Stomach smooth muscle (tissue), 2 donors: ENCODE data around the gene SLC22A5.
"Not testable (repeated sequence)": the region's sequence is repeated elsewhere in the genome, so short reads cannot be mapped to it uniquely, and the experiment has no call there.

ENCODE experiments used
- H3K27ac ChIP-seq: one replicate; pipeline ENCODE4 v1.7.0; 2013; ENCODE audit warnings: mild to moderate bottlenecking, low read length, inconsistent platforms
- H3K27me3 ChIP-seq, 2 donors: one replicate each; pipeline ENCODE4 v1.7.0; 2013; ENCODE audit warnings: low read length in 2 of 2; ENCODE audit not compliant: insufficient read depth in 2 of 2, control insufficient read depth in 1 of 2
- H3K36me3 ChIP-seq, 2 donors: one replicate each; pipeline ENCODE4 v1.7.0; 2013; ENCODE audit warnings: low read length in 2 of 2; ENCODE audit not compliant: control insufficient read depth in 2 of 2, insufficient read depth in 2 of 2
- H3K4me1 ChIP-seq: one replicate; pipeline ENCODE4 v1.7.0; 2013; ENCODE audit warnings: low read length; ENCODE audit not compliant: control insufficient read depth, insufficient read depth
- H3K4me3 ChIP-seq, 2 donors: one replicate each; pipeline ENCODE4 v1.7.0; 2013; ENCODE audit warnings: low read length in 2 of 2
- H3K9ac ChIP-seq, 2 donors: one replicate each; pipeline ENCODE4 v1.7.0; 2013; ENCODE audit warnings: low read length in 2 of 2, mild to moderate bottlenecking in 1 of 2
- H3K9me3 ChIP-seq, 2 donors: one replicate each; pipeline ENCODE4 v1.7.0; 2013; ENCODE audit warnings: low read length in 2 of 2; ENCODE audit not compliant: control insufficient read depth in 2 of 2
- donor health status: healthy.
- donor health status: Pancreatic carcinoma.

Gene SLC22A5

GRCh38 chr5:132413567-132413966 lies 44.1 kb downstream of the SLC22A5 start:
- Histone ChIP-seq H3K9me3 (no peaks in the 10 kb centered on the region), H3K4me1 (peaks cover 34% of the 10 kb centered on the region), H3K36me3 (no peaks in the 10 kb centered on the region), H3K27ac (no peak overlapping the region), H3K27me3 (no peaks in the 10 kb centered on the region), H3K4me3 (no peak overlapping the region), H3K9ac (no peak overlapping the region)

DNA sequence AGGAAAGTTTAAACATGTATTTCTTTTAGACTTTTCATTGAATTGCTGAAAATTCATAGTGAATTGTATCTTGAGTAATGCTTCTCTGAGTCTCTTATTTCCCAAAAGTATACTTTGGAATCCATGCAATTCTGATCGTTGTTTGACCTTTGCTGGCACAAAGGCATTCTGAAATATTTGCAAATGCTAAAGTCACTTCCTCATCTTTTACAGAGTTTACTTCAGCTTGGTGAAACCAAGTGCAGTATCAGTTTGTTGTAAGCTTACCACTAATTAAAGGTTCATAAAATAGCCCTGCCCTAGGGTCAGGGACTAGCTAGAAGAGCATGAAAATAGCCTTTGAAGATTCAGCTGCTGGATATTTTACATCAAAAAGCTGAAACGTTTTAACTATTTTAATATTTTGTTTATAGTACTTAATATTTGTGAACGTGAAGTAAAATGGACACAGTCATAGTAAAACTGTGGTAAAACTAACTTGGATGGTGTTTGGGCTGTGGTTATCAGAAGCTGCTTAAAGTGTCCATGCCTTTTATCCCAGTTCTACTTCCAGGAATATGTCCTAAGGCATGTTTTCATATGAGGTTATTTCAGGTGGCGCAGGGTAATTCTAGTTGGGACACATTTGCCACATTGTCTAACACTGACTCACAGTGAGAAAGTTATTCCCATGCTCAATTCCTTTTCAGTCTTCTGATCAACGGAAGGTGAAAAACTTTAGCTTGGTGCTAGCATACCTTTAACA lies 45.3 kb downstream of the SLC22A5 start:
- H3K36me3 ChIP-seq, result no peaks in the 10 kb centered on the region
- H3K4me3 ChIP-seq, result no peak overlapping the region
- no peaks in the 10 kb centered on the region for H3K27me3 ChIP-seq
- peak overlapping the region in 1 of 2 donors; percentile 40 for H3K9ac ChIP-seq
- peaks cover 35% of the 10 kb centered on the region for H3K4me1 ChIP-seq
- H3K9me3 ChIP-seq, result no peaks in the 10 kb centered on the region
- peak overlapping the region; percentile 7 for H3K27ac ChIP-seq

DNA sequence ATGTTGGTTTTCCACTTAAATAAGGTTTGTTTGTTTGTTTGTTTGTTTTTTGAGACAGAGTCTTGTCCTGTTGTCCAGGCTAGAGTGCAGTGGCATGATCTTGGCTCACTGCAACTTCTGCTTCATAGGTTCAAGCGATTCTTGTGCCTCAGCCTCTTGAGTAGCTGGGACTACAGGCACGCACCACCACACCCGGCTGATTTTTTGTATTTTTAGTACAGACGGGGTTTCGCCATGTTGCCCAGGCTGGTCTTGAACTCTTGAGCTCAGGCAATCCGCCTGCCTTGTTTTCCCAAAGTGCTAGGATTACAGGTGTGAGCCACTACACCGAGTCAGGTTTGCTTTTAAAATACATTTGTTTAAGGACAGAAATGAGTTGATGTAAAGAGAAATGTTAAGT lies 46.0 kb downstream of the SLC22A5 start:
- Histone ChIP-seq H3K9ac (peak overlapping the region in 1 of 2 donors; percentile 40), H3K4me1 (peaks cover 37% of the 10 kb centered on the region), H3K27ac (peak overlapping the region; percentile 7)
- H3K9me3 ChIP-seq, H3K36me3 ChIP-seq, H3K27me3 ChIP-seq, H3K4me3 ChIP-seq: not testable (repeated sequence)

- no peak overlapping the region for H3K9ac ChIP-seq
- H3K36me3 ChIP-seq, result peaks cover 8 to 9% of the 10 kb centered on the region in 2 donors
- peaks cover 44% of the 10 kb centered on the region for H3K4me1 ChIP-seq
- no peak overlapping the region for H3K4me3 ChIP-seq
- no peaks in the 10 kb centered on the region for H3K9me3 ChIP-seq
- H3K27me3 ChIP-seq, result no peaks in the 10 kb centered on the region
- peak overlapping the region; percentile 63 for H3K27ac ChIP-seq
Observed at GRCh38 chr5:132416306-132417009, 46.9 kb downstream of the SLC22A5 start.

- H3K27ac ChIP-seq, result peak overlapping the region; percentile 63
Observed at GRCh38 chr5:132417010-132417439, 47.5 kb downstream of the SLC22A5 start.

GRCh38 chr5:132417461-132417860 lies 48.0 kb downstream of the SLC22A5 start:
- Histone ChIP-seq H3K27ac (peak overlapping the region; percentile 63), H3K9ac (no peak overlapping the region), H3K4me3 (no peak overlapping the region), H3K4me1 (peaks cover 43% of the 10 kb centered on the region), H3K27me3 (no peaks in the 10 kb centered on the region), H3K36me3 (peaks cover 8 to 9% of the 10 kb centered on the region in 2 donors), H3K9me3 (no peaks in the 10 kb centered on the region)

More at GRCh38 chr5:132417010-132417439, 47.5 kb downstream of the SLC22A5 start:
- Histone ChIP-seq H3K9ac (no peak overlapping the region), H3K9me3 (no peaks in the 10 kb centered on the region), H3K4me3 (no peak overlapping the region), H3K27me3 (no peaks in the 10 kb centered on the region), H3K4me1 (peaks cover 41% of the 10 kb centered on the region), H3K36me3 (peaks cover 8 to 9% of the 10 kb centered on the region in 2 donors)

DNA sequence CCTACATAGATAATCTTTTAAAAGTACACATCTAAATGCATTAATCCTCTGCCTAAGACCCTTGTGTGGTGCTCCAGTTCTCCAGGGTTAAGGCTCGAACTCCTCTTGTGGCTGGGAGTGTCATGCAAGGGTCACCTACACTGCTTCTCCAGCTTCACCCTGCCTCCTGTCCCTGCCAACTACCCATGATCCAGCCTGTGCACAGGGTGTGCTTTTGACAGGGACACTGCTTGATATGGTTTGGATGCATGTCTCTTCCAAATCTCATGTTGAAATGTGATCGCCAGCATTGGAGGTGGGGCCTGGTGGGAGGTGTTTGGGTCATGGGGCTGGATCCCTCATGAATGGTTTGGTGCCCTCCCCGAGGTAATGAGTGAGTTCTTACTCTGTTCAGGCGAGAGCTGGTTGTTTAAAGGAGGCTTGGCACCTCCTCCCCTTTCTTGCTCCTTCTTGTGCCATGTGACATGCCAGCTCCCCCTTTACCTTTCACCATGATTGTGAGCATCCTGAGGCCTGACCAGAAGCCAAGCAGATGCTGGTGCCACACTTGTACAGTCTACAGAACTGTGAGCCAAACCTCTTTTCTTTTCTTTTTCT lies 48.5 kb downstream of the SLC22A5 start:
- no peaks in the 10 kb centered on the region for H3K27me3 ChIP-seq
- no peaks in the 10 kb centered on the region for H3K9me3 ChIP-seq
- H3K4me3 ChIP-seq, result no peak overlapping the region
- H3K27ac ChIP-seq, result peak overlapping the region; percentile 63
- peaks cover 48% of the 10 kb centered on the region for H3K4me1 ChIP-seq
- peaks cover 8 to 11% of the 10 kb centered on the region in 2 donors for H3K36me3 ChIP-seq
- no peak overlapping the region for H3K9ac ChIP-seq

DNA sequence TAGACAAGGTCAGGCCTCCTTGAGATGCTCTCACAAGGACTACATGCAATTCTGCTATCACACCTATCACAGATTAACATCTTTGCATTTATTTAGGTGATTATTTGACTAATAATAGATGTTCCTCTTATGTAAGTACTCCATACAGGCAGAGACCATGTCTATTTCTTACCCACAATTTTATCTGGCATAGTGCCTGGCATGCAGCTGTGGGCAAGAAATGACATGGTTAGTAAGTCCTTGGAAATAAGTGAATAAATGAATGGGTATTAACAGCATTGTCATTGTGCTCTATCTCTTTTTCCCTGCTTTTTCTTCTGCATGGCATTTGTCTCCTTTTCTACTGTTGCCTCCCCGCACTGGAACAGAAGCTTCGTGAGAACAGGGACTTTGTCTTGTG lies 49.4 kb downstream of the SLC22A5 start:
- no peaks in the 10 kb centered on the region for H3K27me3 ChIP-seq
- H3K27ac ChIP-seq, result peak overlapping the region; percentile 63
- H3K4me1 ChIP-seq, result peaks cover 57% of the 10 kb centered on the region
- peaks cover 8 to 11% of the 10 kb centered on the region in 2 donors for H3K36me3 ChIP-seq
- no peak overlapping the region for H3K9ac ChIP-seq
- no peaks in the 10 kb centered on the region for H3K9me3 ChIP-seq
- no peak overlapping the region for H3K4me3 ChIP-seq

GRCh38 chr5:132419502-132420468 lies 50.3 kb downstream of the SLC22A5 start:
- Histone ChIP-seq H3K9me3 (no peaks in the 10 kb centered on the region), H3K36me3 (peaks cover 8 to 11% of the 10 kb centered on the region in 2 donors), H3K4me1 (peaks cover 66% of the 10 kb centered on the region), H3K9ac (no peak overlapping the region), H3K27ac (peak overlapping the region; percentile 63), H3K4me3 (peak overlapping the region in 1 of 2 donors; percentile 40), H3K27me3 (no peaks in the 10 kb centered on the region)

- Histone ChIP-seq H3K9me3 (no peaks in the 10 kb centered on the region), H3K9ac (peak overlapping the region in 1 of 2 donors; percentile 36), H3K27ac (peak overlapping the region; percentile 11), H3K36me3 (peaks cover 8 to 11% of the 10 kb centered on the region in 2 donors), H3K4me3 (no peak overlapping the region), H3K4me1 (peaks cover 76% of the 10 kb centered on the region), H3K27me3 (no peaks in the 10 kb centered on the region)
Observed at GRCh38 chr5:132420706-132421272, 51.3 kb downstream of the SLC22A5 start.
